HepG2 (cell line): ENCODE results near the gene IMMT. TPM values are rescaled to one million over a fixed set of nuclear protein-coding genes. Genes with fewer than 3 reads are reported as not detected.

ENCODE experiments used
- CC2D1A ChIP-seq: sonication (generic); formaldehyde crosslinking; IDR thresholded peaks from 2 replicates; pipeline ENCODE4 v1.8.1; 2023; ENCODE audit warnings: mild to moderate bottlenecking, missing genetic modification reagents
- GLI4 ChIP-seq: sonication (generic); formaldehyde crosslinking; IDR thresholded peaks from 2 replicates; pipeline ENCODE4 v1.5.1; 2020; ENCODE audit warnings: missing genetic modification reagents, mild to moderate bottlenecking, moderate library complexity, borderline replicate concordance
- HHEX ChIP-seq: IDR thresholded peaks from 2 replicates; pipeline ENCODE4 v1.6.1; 2016; ENCODE audit warnings: control low read depth
- TSC22D2 ChIP-seq: sonication (generic); formaldehyde crosslinking; IDR thresholded peaks from 2 replicates; pipeline ENCODE4 v1.5.1; 2020; ENCODE audit warnings: missing genetic modification reagents, mild to moderate bottlenecking, borderline replicate concordance
- ZNF20 ChIP-seq: sonication (generic); formaldehyde crosslinking; IDR thresholded peaks from 2 replicates; pipeline ENCODE4 v1.4.0; 2020; ENCODE audit warnings: mild to moderate bottlenecking, moderate library complexity, missing genetic modification reagents
- ZNF446 ChIP-seq: sonication (generic); formaldehyde crosslinking; IDR thresholded peaks from 2 replicates; pipeline ENCODE4 v1.5.0; 2020; ENCODE audit warnings: mild to moderate bottlenecking, missing genetic modification reagents
- ZNF567 ChIP-seq: sonication (generic); formaldehyde crosslinking; IDR thresholded peaks from 2 replicates; pipeline ENCODE4 v1.8.1; 2023; ENCODE audit warnings: mild to moderate bottlenecking, missing genetic modification reagents, borderline replicate concordance
- ZNF589 ChIP-seq: sonication (generic); formaldehyde crosslinking; conservative IDR thresholded peaks from 2 replicates; pipeline ENCODE4 v1.8.0; 2022; ENCODE audit warnings: mild to moderate bottlenecking, moderate library complexity, missing genetic modification reagents
- polyA plus RNA-seq, 8 experiments: library from polyadenylated mRNA; depleted of rRNA in 3 of 8; stranded (reverse) in 7 of 8; unstranded in 1 of 8; fragments of >200 nt; fragmentation: Illumina TruSeq in 4 of 8; extraction: Trizol in 4 of 8; gene quantifications; 2 replicates each; pipeline versions ENCODE4 v1.2.1 to v1.2.3, GENCODE V29; 2011 to 2016; ENCODE audit warnings: low read depth in 4 of 8, missing spikeins in 1 of 8, mixed read lengths in 1 of 8; ENCODE audit not compliant: insufficient read depth in 1 of 8
- total RNA-seq, 5 experiments: library from RNA; depleted of rRNA; stranded (reverse); fragments of >200 nt; fragmentation: Illumina TruSeq; extraction: Trizol; gene quantifications; 2 replicates each; pipeline ENCODE4 v1.2.3, GENCODE V29; 2016; ENCODE audit warnings: low read depth in 1 of 5
- TF ChIP-seq, protein P1 (sequence below): sonication (generic); formaldehyde crosslinking; IDR thresholded peaks from 2 replicates; pipeline ENCODE4 v1.5.0; 2020; ENCODE audit warnings: missing genetic modification reagents
- TF ChIP-seq, protein P2 (sequence below): sonication (generic); formaldehyde crosslinking; IDR thresholded peaks from 2 replicates; pipeline ENCODE4 v1.4.0; 2020; ENCODE audit warnings: mild to moderate bottlenecking, low read depth, missing genetic modification reagents

IMMT gene
- total and polyA plus RNA-seq, 2 of the 13 experiments (the other 11 are each of a cell fraction or from before 2014, with no cell fraction given) = 63.5 to 119 TPM

DNA sequence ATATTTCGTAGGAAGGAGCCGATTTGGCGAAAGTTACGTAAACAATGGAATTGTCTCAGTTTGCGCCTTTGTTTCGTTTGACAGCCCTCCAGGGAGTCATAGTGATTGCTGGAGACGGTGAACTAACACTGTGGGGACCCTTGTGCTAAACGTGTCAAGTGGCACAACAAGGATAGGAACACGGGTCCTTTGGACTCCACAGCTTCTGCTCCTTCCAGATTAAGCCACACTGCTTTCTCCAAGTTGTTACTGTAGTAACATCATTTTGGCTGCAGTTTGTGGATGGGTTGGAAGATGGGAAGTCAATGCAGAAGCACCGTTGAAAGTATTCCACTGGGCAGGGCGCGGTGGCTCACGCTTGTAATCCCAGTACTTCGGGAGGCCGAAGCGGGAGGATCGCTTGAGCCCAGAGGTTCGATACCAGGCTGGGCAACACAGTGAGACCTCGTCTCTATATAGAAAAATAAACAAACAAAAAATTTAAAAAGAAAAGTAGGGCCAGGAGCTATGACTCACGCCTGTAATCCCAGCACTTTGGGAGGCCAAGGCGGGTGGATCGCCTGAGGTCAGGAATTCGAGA lies 636 bp upstream of the IMMT start (continued):
- TF ChIP-seq, protein P1, sequence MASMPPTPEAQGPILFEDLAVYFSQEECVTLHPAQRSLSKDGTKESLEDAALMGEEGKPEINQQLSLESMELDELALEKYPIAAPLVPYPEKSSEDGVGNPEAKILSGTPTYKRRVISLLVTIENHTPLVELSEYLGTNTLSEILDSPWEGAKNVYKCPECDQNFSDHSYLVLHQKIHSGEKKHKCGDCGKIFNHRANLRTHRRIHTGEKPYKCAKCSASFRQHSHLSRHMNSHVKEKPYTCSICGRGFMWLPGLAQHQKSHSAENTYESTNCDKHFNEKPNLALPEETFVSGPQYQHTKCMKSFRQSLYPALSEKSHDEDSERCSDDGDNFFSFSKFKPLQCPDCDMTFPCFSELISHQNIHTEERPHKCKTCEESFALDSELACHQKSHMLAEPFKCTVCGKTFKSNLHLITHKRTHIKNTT (CRISPR knock-in tag) = no peak
- TF ChIP-seq, protein P2, sequence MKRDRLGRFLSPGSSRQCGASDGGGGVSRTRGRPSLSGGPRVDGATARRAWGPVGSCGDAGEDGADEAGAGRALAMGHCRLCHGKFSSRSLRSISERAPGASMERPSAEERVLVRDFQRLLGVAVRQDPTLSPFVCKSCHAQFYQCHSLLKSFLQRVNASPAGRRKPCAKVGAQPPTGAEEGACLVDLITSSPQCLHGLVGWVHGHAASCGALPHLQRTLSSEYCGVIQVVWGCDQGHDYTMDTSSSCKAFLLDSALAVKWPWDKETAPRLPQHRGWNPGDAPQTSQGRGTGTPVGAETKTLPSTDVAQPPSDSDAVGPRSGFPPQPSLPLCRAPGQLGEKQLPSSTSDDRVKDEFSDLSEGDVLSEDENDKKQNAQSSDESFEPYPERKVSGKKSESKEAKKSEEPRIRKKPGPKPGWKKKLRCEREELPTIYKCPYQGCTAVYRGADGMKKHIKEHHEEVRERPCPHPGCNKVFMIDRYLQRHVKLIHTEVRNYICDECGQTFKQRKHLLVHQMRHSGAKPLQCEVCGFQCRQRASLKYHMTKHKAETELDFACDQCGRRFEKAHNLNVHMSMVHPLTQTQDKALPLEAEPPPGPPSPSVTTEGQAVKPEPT (CRISPR knock-in tag) = no peak; the same call in 1 of the 2 replicates
- TF ChIP-seq ZNF20 (CRISPR knock-in tag) (no peak), ZNF589 (CRISPR knock-in tag) (no peak), TSC22D2 (CRISPR knock-in tag) (no peak), CC2D1A (no peak), GLI4 (CRISPR knock-in tag) (0 out of 2 replicates have a peak, but pooled peaks have one; percentile 64), ZNF446 (CRISPR knock-in tag) (no peak), ZNF567 (CRISPR knock-in tag) (no peak), HHEX (CRISPR knock-in tag) (0 out of 2 replicates have a peak, but pooled peaks have one; percentile 3)
- TF ChIP-seq, all 625 proteins: peak for 64
